Fibroblast of upper back skin (primary cell): ENCODE data around the gene OAS3.

Experiments
- DNase-seq: peaks from one replicate; pipeline ENCODE4 v3.0.0-alpha.2; 2013

OAS3 gene

GRCh38 chr12:112961074-112961473 is 22.8 kb downstream of the OAS3 start:
- DNase-seq = no peak

GRCh38 chr12:112961536-112961935 is 23.3 kb downstream of the OAS3 start:
- DNase-seq = no peak

- DNase-seq = no peak
These were observed 24.3 kb downstream of the OAS3 start for GRCh38 chr12:112962561-112962960.

- DNase-seq = no peak
These were observed 25.1 kb downstream of the OAS3 start for GRCh38 chr12:112963227-112963861.

- DNase-seq = no peak
These were observed 25.9 kb downstream of the OAS3 start for GRCh38 chr12:112964067-112964670.

GRCh38 chr12:112964915-112965314 is 26.6 kb downstream of the OAS3 start:
- no peak for DNase-seq

- no peak for DNase-seq
These were observed 27.4 kb downstream of the OAS3 start for GRCh38 chr12:112965643-112966042.

GRCh38 chr12:112967306-112967705 is 29.0 kb downstream of the OAS3 start:
- DNase-seq = no peak

- DNase-seq = no peak
These were observed 29.6 kb downstream of the OAS3 start for GRCh38 chr12:112967858-112968257.

GRCh38 chr12:112969547-112970306 is 31.5 kb downstream of the OAS3 start:
- no peak for DNase-seq

- no peak for DNase-seq
These were observed 32.1 kb downstream of the OAS3 start for GRCh38 chr12:112970391-112970790.

- DNase-seq = peak; percentile 61
These were observed 33.0 kb downstream of the OAS3 start for GRCh38 chr12:112971248-112971647.

GRCh38 chr12:112973011-112973735 is 34.9 kb downstream of the OAS3 start:
- DNase-seq = peak; percentile 85

GRCh38 chr12:112973818-112974231 is 35.6 kb downstream of the OAS3 start:
- no peak for DNase-seq

GRCh38 chr12:112974904-112975303 is 36.6 kb downstream of the OAS3 start:
- DNase-seq = no peak

- no peak for DNase-seq
These were observed 38.9 kb downstream of the OAS3 start for GRCh38 chr12:112977139-112977538.

GRCh38 chr12:112977641-112978040 is 39.4 kb downstream of the OAS3 start:
- no peak for DNase-seq

- DNase-seq = peak; percentile 29
These were observed 40.1 kb downstream of the OAS3 start, which contains the start of gene OAS2 for GRCh38 chr12:112978163-112979040. Gene OAS2 (plus strand): TSS chr12:112978519. CDS start chr12:112978609, 90 bp downstream.

- no peak for DNase-seq
These were observed 40.9 kb downstream of the OAS3 start for GRCh38 chr12:112979041-112979680.

GRCh38 chr12:112980491-112981158 is 42.4 kb downstream of the OAS3 start:
- no peak for DNase-seq

GRCh38 chr12:112985642-112986290 is 47.5 kb downstream of the OAS3 start:
- no peak for DNase-seq
